Activated T-helper 2 cell treated with anti-CD3 and anti-CD28 coated beads, Interferon-gamma antibody, Interleukin-2, Interleukin-4, amounts not matched to agents 10 μg/mL and 5 μg/mL and 100 μg/mL, durations not matched to agents 14 hours and 24 hours and 36 hours (primary cell): ENCODE measurements around the gene CCDC169. TPM values are rescaled to one million over a fixed set of nuclear protein-coding genes. Genes with fewer than 3 reads are reported as not detected.

Source experiments
- DNase-seq: peaks from one replicate; pipeline ENCODE4 v3.0.0; 2021; ENCODE audit warnings: low spot score
- H3K27ac Mint-ChIP-seq: one replicate; pipeline ENCODE4 v1.8.0; 2021; ENCODE audit warnings: mixed read lengths
- H3K27me3 Mint-ChIP-seq: one replicate; pipeline ENCODE4 v1.8.0; 2021; ENCODE audit warnings: low read depth, mixed read lengths
- H3K36me3 Mint-ChIP-seq: one replicate; pipeline ENCODE4 v1.8.0; 2021; ENCODE audit warnings: low read depth, mixed read lengths
- H3K4me1 Mint-ChIP-seq: one replicate; pipeline ENCODE4 v1.8.0; 2021; ENCODE audit warnings: low read depth, mixed read lengths
- H3K4me3 Mint-ChIP-seq: one replicate; pipeline ENCODE4 v1.8.0; 2021; ENCODE audit warnings: low read depth, mild to moderate bottlenecking, moderate library complexity, mixed read lengths
- H3K9me3 Mint-ChIP-seq: one replicate; pipeline ENCODE4 v1.8.0; 2021; ENCODE audit warnings: mixed read lengths
- intact Hi-C: fragments of 100-400 bp; cut with micrococcal nuclease; formaldehyde crosslinking; loops from one replicate; pipeline ENCODE4 v1.15.1; 2023
- total RNA-seq: library from RNA; stranded (reverse); gene quantifications from 2 replicates; pipeline ENCODE4 v1.2.3, GENCODE V29; 2022

Gene CCDC169
- total RNA-seq, 1 donor from 2014 or later = 0.46 TPM

DNA sequence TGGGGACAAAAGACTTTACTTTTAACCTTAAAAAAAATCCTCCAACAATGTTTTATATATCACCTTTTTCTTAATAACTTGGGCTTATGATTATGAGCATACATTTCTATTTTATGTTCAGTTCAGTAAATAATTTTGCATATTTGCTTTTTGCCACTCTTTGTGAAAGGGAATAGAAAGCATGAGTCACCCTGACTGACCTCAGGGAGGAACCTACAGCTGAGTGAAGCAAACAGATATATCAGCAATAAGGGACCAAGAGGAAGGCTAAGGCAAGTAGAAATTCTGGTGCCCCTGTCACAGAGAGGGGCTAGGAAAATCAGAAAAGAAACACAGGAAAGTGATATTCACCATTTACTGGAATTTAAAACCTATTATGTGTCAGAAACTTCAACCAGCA lies 46.1 kb downstream of the CCDC169 start:
- Mint-ChIP-seq H3K9me3 (no peaks in the 10 kb centered on the region), H3K27ac (no peak overlapping the region), H3K4me3 (no peak overlapping the region), H3K36me3 (no peaks in the 10 kb centered on the region), H3K27me3 (no peaks in the 10 kb centered on the region), H3K4me1 (no peaks in the 10 kb centered on the region)
- intact Hi-C loops = no loop called here
- no peak for DNase-seq

- Mint-ChIP-seq H3K27ac (no peak overlapping the region), H3K9me3 (no peaks in the 10 kb centered on the region), H3K4me3 (no peak overlapping the region), H3K27me3 (no peaks in the 10 kb centered on the region), H3K4me1 (no peaks in the 10 kb centered on the region), H3K36me3 (no peaks in the 10 kb centered on the region)
- DNase-seq = no peak
- intact Hi-C loops = no loop called here
Observed at GRCh38 chr13:36251017-36251416, 46.6 kb downstream of the CCDC169 start.

DNA sequence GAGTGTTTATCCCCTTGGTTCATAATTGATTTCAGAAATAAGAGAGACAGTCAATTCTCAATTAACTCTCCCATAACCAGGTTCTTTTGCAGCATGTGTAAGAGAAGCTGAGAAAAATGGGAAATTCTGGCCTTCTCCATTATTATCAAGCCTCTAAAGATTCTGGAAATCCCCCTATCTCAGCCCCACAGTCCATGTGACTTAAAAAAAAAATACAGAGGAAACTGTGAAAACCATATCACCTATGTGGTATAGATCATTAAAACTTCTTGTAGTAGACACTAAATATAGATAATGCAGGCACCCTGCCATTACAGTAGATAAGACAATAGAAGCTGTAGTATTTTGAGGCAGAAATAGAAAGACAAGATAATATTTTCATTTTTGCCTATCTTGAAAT lies 48.9 kb downstream of the CCDC169 start:
- intact Hi-C loops = no loop called here
- no peak for DNase-seq
- Mint-ChIP-seq H3K4me1 (no peaks in the 10 kb centered on the region), H3K27ac (no peak overlapping the region), H3K9me3 (no peaks in the 10 kb centered on the region), H3K27me3 (no peaks in the 10 kb centered on the region), H3K4me3 (no peak overlapping the region), H3K36me3 (no peaks in the 10 kb centered on the region)

DNA sequence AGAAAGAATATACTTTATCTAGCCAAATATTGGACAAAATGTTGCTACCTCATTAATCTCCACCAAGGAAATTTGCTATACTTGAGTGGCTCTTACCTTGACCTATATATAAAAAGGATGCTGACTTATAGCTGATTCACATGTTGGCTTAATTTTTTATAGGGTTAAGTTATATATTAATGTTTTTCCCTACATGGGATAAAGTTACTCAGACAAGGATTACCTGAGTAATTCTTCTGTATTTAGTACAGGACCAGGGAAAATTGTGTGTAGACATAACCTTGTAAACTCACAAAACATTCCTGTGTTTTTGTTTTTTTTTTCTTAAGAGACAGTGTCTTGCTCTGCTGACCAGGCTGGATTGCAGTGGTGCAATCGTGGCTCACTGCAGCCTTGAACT lies 52.6 kb downstream of the CCDC169 start:
- H3K9me3 Mint-ChIP-seq = no peaks in the 10 kb centered on the region
- no peak overlapping the region for H3K27ac Mint-ChIP-seq
- H3K27me3 Mint-ChIP-seq = no peaks in the 10 kb centered on the region
- intact Hi-C loops = no loop called here
- no peaks in the 10 kb centered on the region for H3K36me3 Mint-ChIP-seq
- no peak overlapping the region for H3K4me3 Mint-ChIP-seq
- H3K4me1 Mint-ChIP-seq = no peaks in the 10 kb centered on the region
- DNase-seq = no peak

DNA sequence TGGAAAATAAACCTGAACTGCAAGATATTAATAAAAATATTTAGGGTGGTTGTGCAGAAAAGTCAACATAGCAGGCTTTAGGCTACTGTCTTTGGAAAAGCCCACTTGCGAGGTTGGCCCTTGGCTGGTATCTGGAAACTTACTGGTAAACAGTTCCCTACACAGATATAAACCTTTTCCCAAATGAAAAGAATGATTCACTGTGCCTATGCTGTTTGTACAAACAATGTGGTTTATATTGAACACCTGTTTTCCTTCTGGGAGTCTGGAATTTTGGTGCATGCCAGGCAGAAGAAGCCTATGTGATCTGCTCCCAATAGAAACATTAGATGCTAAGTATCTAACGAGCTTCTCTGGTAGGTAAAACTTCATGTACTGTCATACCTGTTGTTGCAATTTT lies 53.5 kb downstream of the CCDC169 start:
- no peaks in the 10 kb centered on the region for H3K27me3 Mint-ChIP-seq
- no peak overlapping the region for H3K27ac Mint-ChIP-seq
- H3K36me3 Mint-ChIP-seq = no peaks in the 10 kb centered on the region
- H3K9me3 Mint-ChIP-seq = no peaks in the 10 kb centered on the region
- H3K4me1 Mint-ChIP-seq = no peaks in the 10 kb centered on the region
- intact Hi-C loops = no loop called here
- no peak for DNase-seq
- no peak overlapping the region for H3K4me3 Mint-ChIP-seq

GRCh38 chr13:36242761-36243160 lies 54.9 kb downstream of the CCDC169 start:
- Mint-ChIP-seq H3K36me3 (no peaks in the 10 kb centered on the region), H3K27me3 (no peaks in the 10 kb centered on the region), H3K4me1 (no peaks in the 10 kb centered on the region), H3K4me3 (no peak overlapping the region), H3K27ac (no peak overlapping the region), H3K9me3 (no peaks in the 10 kb centered on the region)
- intact Hi-C loops = no loop called here
- no peak for DNase-seq

GRCh38 chr13:36231236-36231635 lies 66.4 kb downstream of the CCDC169 start:
- no peaks in the 10 kb centered on the region for H3K9me3 Mint-ChIP-seq
- H3K36me3 Mint-ChIP-seq = no peaks in the 10 kb centered on the region
- H3K4me1 Mint-ChIP-seq = no peaks in the 10 kb centered on the region
- no peak overlapping the region for H3K27ac Mint-ChIP-seq
- no peak for DNase-seq
- no peaks in the 10 kb centered on the region for H3K27me3 Mint-ChIP-seq
- intact Hi-C loops = no loop called here
- no peak overlapping the region for H3K4me3 Mint-ChIP-seq

GRCh38 chr13:36224730-36225129 lies 72.9 kb downstream of the CCDC169 start:
- Mint-ChIP-seq H3K27ac (no peak overlapping the region), H3K4me1 (no peaks in the 10 kb centered on the region), H3K4me3 (no peak overlapping the region), H3K9me3 (peaks cover 9% of the 10 kb centered on the region), H3K36me3 (no peaks in the 10 kb centered on the region), H3K27me3 (no peaks in the 10 kb centered on the region)
- intact Hi-C loops = no loop called here
- DNase-seq = no peak

DNA sequence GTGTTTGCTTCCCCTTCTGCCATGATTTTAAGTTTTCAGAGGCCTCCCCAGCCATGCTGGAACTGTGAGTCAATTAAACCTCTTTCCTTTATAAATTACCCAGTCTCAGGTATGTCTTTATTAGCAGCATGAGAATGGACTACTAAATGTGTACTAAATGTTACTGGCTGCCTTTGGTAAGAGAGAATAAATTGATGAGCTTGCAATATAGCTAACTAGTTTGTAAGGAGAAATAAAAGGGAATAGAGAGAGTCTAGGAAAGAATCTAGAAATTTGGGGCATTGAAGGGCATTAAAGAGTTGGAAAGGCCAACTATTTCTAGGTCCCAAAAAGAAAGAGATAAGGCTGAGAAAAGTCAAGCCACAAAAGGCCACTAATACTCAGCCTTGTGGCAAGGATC lies 77.7 kb downstream of the CCDC169 start:
- no peak overlapping the region for H3K4me3 Mint-ChIP-seq
- H3K27ac Mint-ChIP-seq = no peak overlapping the region
- no peaks in the 10 kb centered on the region for H3K27me3 Mint-ChIP-seq
- no peak for DNase-seq
- no peaks in the 10 kb centered on the region for H3K4me1 Mint-ChIP-seq
- H3K9me3 Mint-ChIP-seq = peaks cover 14% of the 10 kb centered on the region
- no peaks in the 10 kb centered on the region for H3K36me3 Mint-ChIP-seq
- intact Hi-C loops = no loop called here

GRCh38 chr13:36217456-36217855 lies 80.2 kb downstream of the CCDC169 start:
- Mint-ChIP-seq H3K27me3 (no peaks in the 10 kb centered on the region), H3K36me3 (no peaks in the 10 kb centered on the region), H3K4me1 (no peaks in the 10 kb centered on the region), H3K4me3 (no peak overlapping the region), H3K27ac (no peak overlapping the region), H3K9me3 (peaks cover 5% of the 10 kb centered on the region)
- intact Hi-C loops = no loop called here
- DNase-seq = no peak

- H3K9me3 Mint-ChIP-seq = peaks cover 5% of the 10 kb centered on the region
- no peak within 1 kb of the TSS for H3K4me3 Mint-ChIP-seq
- H3K27ac Mint-ChIP-seq = no peak within 1 kb of the TSS
- no peaks in the 10 kb centered on the region for H3K27me3 Mint-ChIP-seq
- intact Hi-C loops = no loop called here
- H3K36me3 Mint-ChIP-seq = no peaks in the 10 kb centered on the region
- no peaks in the 10 kb centered on the region for H3K4me1 Mint-ChIP-seq
- DNase-seq = no peak
Observed at GRCh38 chr13:36214163-36214921, 83.3 kb downstream of the CCDC169 start, which contains the start of gene SOHLH2. Gene SOHLH2, minus strand, starts transcription at chr13:36214556. Its CDS starts 30 bp downstream, at chr13:36214526.

DNA sequence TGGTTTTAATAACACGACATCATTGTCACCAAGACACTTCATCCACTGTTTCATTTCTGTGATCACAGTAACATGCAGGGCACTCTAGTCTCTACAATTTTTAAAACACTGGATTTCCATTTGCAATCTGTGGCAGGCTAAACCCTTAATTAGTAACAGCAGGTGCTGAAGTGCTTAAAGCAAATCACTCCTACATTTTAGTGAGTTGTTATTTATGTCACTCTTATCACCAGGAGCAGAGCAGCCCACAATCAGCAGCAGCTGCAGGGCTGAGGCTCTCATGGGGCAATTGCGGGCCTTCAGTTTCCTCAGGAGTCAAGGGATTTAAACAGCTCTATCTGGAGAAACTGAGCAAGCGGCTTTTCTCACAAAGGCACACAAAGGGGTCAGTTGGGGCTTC lies 84.8 kb downstream of the CCDC169 start:
- Mint-ChIP-seq H3K4me1 (no peaks in the 10 kb centered on the region), H3K4me3 (no peak overlapping the region), H3K9me3 (no peaks in the 10 kb centered on the region), H3K36me3 (no peaks in the 10 kb centered on the region), H3K27me3 (no peaks in the 10 kb centered on the region), H3K27ac (no peak overlapping the region)
- DNase-seq = no peak
- intact Hi-C loops = no loop called here

- Mint-ChIP-seq H3K4me1 (no peaks in the 10 kb centered on the region), H3K36me3 (no peaks in the 10 kb centered on the region), H3K9me3 (no peaks in the 10 kb centered on the region), H3K27ac (no peak overlapping the region), H3K4me3 (no peak overlapping the region), H3K27me3 (no peaks in the 10 kb centered on the region)
- intact Hi-C loops = no loop called here
- no peak for DNase-seq
Observed at GRCh38 chr13:36211567-36211966, 86.0 kb downstream of the CCDC169 start.

- no peak overlapping the region for H3K27ac Mint-ChIP-seq
- H3K36me3 Mint-ChIP-seq = no peaks in the 10 kb centered on the region
- H3K4me3 Mint-ChIP-seq = no peak overlapping the region
- DNase-seq = no peak
- H3K9me3 Mint-ChIP-seq = no peaks in the 10 kb centered on the region
- intact Hi-C loops = no loop called here
- no peaks in the 10 kb centered on the region for H3K4me1 Mint-ChIP-seq
- H3K27me3 Mint-ChIP-seq = no peaks in the 10 kb centered on the region
Observed at GRCh38 chr13:36210738-36211137, 86.9 kb downstream of the CCDC169 start.
